NCI-H345 treated with DMSO at 0.1 percent for 48 hours (cell line): ENCODE results near the gene SLC48A1.

ENCODE experiments used
- DNase-seq: peaks from one replicate; lab custom pipeline; 2025; ENCODE audit not compliant: unreplicated experiment; lab: John Stamatoyannopoulos, UW

SLC48A1 gene

GRCh38 chr12:47821346-47821706, 48.3 kb downstream of the SLC48A1 start:
- no peak for DNase-seq

GRCh38 chr12:47822401-47822800, 49.4 kb downstream of the SLC48A1 start:
- no peak for DNase-seq

- no peak for DNase-seq
These were observed 49.8 kb downstream of the SLC48A1 start for GRCh38 chr12:47822863-47823262.

GRCh38 chr12:47823422-47824086, 50.5 kb downstream of the SLC48A1 start:
- DNase-seq: no peak

GRCh38 chr12:47824198-47824597, 51.2 kb downstream of the SLC48A1 start:
- no peak for DNase-seq

GRCh38 chr12:47824635-47825034, 51.6 kb downstream of the SLC48A1 start:
- DNase-seq: no peak

GRCh38 chr12:47825173-47825639, 52.2 kb downstream of the SLC48A1 start:
- DNase-seq: no peak

- no peak for DNase-seq
These were observed 55.3 kb downstream of the SLC48A1 start for GRCh38 chr12:47828008-47828975.

- no peak for DNase-seq
These were observed 56.0 kb downstream of the SLC48A1 start for GRCh38 chr12:47828976-47829482.

- DNase-seq: no peak
These were observed 56.5 kb downstream of the SLC48A1 start for GRCh38 chr12:47829584-47829983.
